GM23338 (cell line): ENCODE data around the gene GJA10. TPM values are rescaled to one million over a fixed set of nuclear protein-coding genes. Genes with fewer than 3 reads are reported as not detected.
"Not testable (repeated sequence)": the region's sequence is repeated elsewhere in the genome, so short reads cannot be mapped to it uniquely, and the experiment has no call there.

ENCODE experiments used
- ATAC-seq: fragments of 200-7000 bp; cut with Tn5 transposase; 3 replicates; pipeline ENCODE4 v1.9.1; 2020
- DNase-seq: peaks from one replicate; pipeline ENCODE4 v3.0.0-alpha.2; 2015; ENCODE audit warnings: low spot score
- H2AFZ ChIP-seq: fragments of 200-600 bp; sonication (generic); 2 replicates; pipeline ENCODE4 v1.8.0; 2016; ENCODE audit warnings: antibody characterized with exemption, mild to moderate bottlenecking, moderate library complexity
- H3F3A ChIP-seq: fragments of 200-600 bp; sonication (generic); replicated peaks from 2 replicates; pipeline ENCODE4 v1.8.0; 2017; ENCODE audit warnings: antibody characterized with exemption, mixed run types, low read depth
- H3K27ac ChIP-seq: fragments of 200-600 bp; sonication (generic); 2 replicates; pipeline ENCODE4 v1.6.1; 2016; ENCODE audit warnings: low read depth
- H3K27me3 ChIP-seq: fragments of 200-600 bp; sonication (generic); 2 replicates; pipeline ENCODE4 v1.8.0; 2016; ENCODE audit warnings: mild to moderate bottlenecking, mixed run types, moderate library complexity; ENCODE audit not compliant: insufficient read depth
- H3K36me3 ChIP-seq: fragments of 200-600 bp; sonication (generic); 2 replicates; pipeline ENCODE4 v1.8.0; 2016; ENCODE audit warnings: mild to moderate bottlenecking; ENCODE audit not compliant: insufficient read depth
- H3K4me1 ChIP-seq: fragments of 200-600 bp; sonication (generic); 2 replicates; pipeline ENCODE4 v1.8.0; 2016; ENCODE audit warnings: mild to moderate bottlenecking, moderate library complexity; ENCODE audit not compliant: insufficient read depth
- H3K4me2 ChIP-seq: fragments of 200-600 bp; sonication (generic); 2 replicates; pipeline ENCODE4 v1.7.1; 2017; ENCODE audit warnings: mixed run types
- H3K4me3 ChIP-seq: fragments of 200-600 bp; sonication (generic); 2 replicates; pipeline ENCODE4 v1.6.1; 2016; ENCODE audit warnings: mixed run types
- H3K79me2 ChIP-seq: fragments of 200-600 bp; sonication (generic); replicated peaks from 2 replicates; pipeline ENCODE4 v1.8.0; 2017; ENCODE audit warnings: mild to moderate bottlenecking; ENCODE audit not compliant: insufficient read depth
- H3K9me2 ChIP-seq: fragments of 200-600 bp; sonication (generic); 2 replicates; pipeline ENCODE4 v1.8.0; 2017; ENCODE audit not compliant: insufficient read depth
- H4K20me1 ChIP-seq: fragments of 200-600 bp; sonication (generic); replicated peaks from 2 replicates; pipeline ENCODE4 v1.8.0; 2017; ENCODE audit warnings: mild to moderate bottlenecking; ENCODE audit not compliant: insufficient read depth
- H3K27ac Mint-ChIP-seq: 2 replicates; pipeline ENCODE4 v1.8.0; 2020; ENCODE audit warnings: inconsistent platforms, mild to moderate bottlenecking, moderate library complexity, mixed read lengths
- H3K27me3 Mint-ChIP-seq: 3 replicates; pipeline ENCODE4 v1.8.0; 2022; ENCODE audit warnings: low read depth, mild to moderate bottlenecking, moderate library complexity, mixed read lengths, inconsistent platforms; ENCODE audit not compliant: insufficient read depth, poor library complexity
- H3K36me3 Mint-ChIP-seq: 3 replicates; pipeline ENCODE4 v1.8.0; 2021; ENCODE audit warnings: low read depth, mild to moderate bottlenecking, inconsistent platforms, moderate library complexity, mixed read lengths
- H3K4me1 Mint-ChIP-seq: 3 replicates; pipeline ENCODE4 v1.8.0; 2020; ENCODE audit warnings: mild to moderate bottlenecking, inconsistent platforms, mixed read lengths
- H3K4me3 Mint-ChIP-seq: 3 replicates; pipeline ENCODE4 v1.8.0; 2021; ENCODE audit warnings: moderate library complexity, mild to moderate bottlenecking, inconsistent platforms, mixed read lengths
- H3K9me3 Mint-ChIP-seq: 3 replicates; pipeline ENCODE4 v1.8.0; 2020; ENCODE audit warnings: moderate library complexity, mild to moderate bottlenecking, inconsistent platforms, mixed read lengths
- CREB1 ChIP-seq: fragments of 250-450 bp; sonication (Bioruptor Pico); IDR thresholded peaks from 2 replicates; pipeline ENCODE4 v1.5.0; 2020; ENCODE audit warnings: low read depth, mild to moderate bottlenecking, moderate library complexity
- polyA plus RNA-seq: library from polyadenylated mRNA; unstranded; fragments of >200 nt; fragmentation: Nextera tagmentation; extraction: Ambion mirVana; gene quantifications from 2 replicates; pipeline ENCODE4 v1.2.1, GENCODE V29; 2016
- total RNA-seq: library from RNA; depleted of rRNA; stranded (reverse); fragments of >200 nt; shearing (Covaris generic); gene quantifications from 2 replicates; pipeline ENCODE4 v1.2.3, GENCODE V29; 2014
- TF ChIP-seq, protein P1 (sequence below): IDR thresholded peaks from 2 replicates; pipeline ENCODE4 v1.6.1; 2016; ENCODE audit warnings: antibody characterized with exemption
- TF ChIP-seq, protein P2 (sequence below): IDR thresholded peaks from one replicate; pipeline ENCODE4 v1.6.1; 2018; ENCODE audit warnings: antibody characterized with exemption; ENCODE audit not compliant: unreplicated experiment
- TF ChIP-seq, protein P3 (sequence below): fragments of 250-450 bp; sonication (Bioruptor Pico); IDR thresholded peaks from 2 replicates; pipeline ENCODE4 v1.5.0; 2020; ENCODE audit warnings: mild to moderate bottlenecking, moderate library complexity

The GJA10 gene
- total and polyA plus RNA-seq, 2 experiments from 2014 or later, result not detected

DNA sequence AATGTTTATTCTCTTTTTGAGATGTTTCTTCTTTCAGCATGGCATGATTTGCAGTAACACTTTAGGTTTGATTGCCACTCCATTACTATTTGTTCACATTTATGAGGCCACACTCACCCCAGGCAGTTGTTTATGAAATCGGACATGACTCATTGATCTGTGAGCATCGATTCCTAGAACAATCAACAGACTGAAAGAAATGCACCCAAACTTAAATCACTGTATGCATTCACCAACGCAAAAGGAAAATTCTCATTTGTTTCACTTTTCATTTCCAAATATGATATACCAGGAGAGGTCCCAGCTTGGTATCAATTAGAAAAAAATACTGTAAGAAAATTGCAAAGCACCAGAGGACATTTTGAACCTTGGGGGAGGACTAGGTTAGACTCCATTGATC lies 5.4 kb upstream of the GJA10 start:
- H2AFZ ChIP-seq, result no peak overlapping the region
- DNase-seq (no peak), ATAC-seq (no peak)
- no peak overlapping the region for H3K4me3 Mint-ChIP-seq
- H3K4me3 ChIP-seq, result no peak overlapping the region
- H3K27me3 Mint-ChIP-seq, result peaks cover 14% of the 10 kb centered on the region
- TF ChIP-seq, protein P1, sequence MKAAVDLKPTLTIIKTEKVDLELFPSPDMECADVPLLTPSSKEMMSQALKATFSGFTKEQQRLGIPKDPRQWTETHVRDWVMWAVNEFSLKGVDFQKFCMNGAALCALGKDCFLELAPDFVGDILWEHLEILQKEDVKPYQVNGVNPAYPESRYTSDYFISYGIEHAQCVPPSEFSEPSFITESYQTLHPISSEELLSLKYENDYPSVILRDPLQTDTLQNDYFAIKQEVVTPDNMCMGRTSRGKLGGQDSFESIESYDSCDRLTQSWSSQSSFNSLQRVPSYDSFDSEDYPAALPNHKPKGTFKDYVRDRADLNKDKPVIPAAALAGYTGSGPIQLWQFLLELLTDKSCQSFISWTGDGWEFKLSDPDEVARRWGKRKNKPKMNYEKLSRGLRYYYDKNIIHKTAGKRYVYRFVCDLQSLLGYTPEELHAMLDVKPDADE, result no peak
- TF ChIP-seq, protein P2, sequence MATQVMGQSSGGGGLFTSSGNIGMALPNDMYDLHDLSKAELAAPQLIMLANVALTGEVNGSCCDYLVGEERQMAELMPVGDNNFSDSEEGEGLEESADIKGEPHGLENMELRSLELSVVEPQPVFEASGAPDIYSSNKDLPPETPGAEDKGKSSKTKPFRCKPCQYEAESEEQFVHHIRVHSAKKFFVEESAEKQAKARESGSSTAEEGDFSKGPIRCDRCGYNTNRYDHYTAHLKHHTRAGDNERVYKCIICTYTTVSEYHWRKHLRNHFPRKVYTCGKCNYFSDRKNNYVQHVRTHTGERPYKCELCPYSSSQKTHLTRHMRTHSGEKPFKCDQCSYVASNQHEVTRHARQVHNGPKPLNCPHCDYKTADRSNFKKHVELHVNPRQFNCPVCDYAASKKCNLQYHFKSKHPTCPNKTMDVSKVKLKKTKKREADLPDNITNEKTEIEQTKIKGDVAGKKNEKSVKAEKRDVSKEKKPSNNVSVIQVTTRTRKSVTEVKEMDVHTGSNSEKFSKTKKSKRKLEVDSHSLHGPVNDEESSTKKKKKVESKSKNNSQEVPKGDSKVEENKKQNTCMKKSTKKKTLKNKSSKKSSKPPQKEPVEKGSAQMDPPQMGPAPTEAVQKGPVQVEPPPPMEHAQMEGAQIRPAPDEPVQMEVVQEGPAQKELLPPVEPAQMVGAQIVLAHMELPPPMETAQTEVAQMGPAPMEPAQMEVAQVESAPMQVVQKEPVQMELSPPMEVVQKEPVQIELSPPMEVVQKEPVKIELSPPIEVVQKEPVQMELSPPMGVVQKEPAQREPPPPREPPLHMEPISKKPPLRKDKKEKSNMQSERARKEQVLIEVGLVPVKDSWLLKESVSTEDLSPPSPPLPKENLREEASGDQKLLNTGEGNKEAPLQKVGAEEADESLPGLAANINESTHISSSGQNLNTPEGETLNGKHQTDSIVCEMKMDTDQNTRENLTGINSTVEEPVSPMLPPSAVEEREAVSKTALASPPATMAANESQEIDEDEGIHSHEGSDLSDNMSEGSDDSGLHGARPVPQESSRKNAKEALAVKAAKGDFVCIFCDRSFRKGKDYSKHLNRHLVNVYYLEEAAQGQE, result no peak
- TF ChIP-seq, protein P3, sequence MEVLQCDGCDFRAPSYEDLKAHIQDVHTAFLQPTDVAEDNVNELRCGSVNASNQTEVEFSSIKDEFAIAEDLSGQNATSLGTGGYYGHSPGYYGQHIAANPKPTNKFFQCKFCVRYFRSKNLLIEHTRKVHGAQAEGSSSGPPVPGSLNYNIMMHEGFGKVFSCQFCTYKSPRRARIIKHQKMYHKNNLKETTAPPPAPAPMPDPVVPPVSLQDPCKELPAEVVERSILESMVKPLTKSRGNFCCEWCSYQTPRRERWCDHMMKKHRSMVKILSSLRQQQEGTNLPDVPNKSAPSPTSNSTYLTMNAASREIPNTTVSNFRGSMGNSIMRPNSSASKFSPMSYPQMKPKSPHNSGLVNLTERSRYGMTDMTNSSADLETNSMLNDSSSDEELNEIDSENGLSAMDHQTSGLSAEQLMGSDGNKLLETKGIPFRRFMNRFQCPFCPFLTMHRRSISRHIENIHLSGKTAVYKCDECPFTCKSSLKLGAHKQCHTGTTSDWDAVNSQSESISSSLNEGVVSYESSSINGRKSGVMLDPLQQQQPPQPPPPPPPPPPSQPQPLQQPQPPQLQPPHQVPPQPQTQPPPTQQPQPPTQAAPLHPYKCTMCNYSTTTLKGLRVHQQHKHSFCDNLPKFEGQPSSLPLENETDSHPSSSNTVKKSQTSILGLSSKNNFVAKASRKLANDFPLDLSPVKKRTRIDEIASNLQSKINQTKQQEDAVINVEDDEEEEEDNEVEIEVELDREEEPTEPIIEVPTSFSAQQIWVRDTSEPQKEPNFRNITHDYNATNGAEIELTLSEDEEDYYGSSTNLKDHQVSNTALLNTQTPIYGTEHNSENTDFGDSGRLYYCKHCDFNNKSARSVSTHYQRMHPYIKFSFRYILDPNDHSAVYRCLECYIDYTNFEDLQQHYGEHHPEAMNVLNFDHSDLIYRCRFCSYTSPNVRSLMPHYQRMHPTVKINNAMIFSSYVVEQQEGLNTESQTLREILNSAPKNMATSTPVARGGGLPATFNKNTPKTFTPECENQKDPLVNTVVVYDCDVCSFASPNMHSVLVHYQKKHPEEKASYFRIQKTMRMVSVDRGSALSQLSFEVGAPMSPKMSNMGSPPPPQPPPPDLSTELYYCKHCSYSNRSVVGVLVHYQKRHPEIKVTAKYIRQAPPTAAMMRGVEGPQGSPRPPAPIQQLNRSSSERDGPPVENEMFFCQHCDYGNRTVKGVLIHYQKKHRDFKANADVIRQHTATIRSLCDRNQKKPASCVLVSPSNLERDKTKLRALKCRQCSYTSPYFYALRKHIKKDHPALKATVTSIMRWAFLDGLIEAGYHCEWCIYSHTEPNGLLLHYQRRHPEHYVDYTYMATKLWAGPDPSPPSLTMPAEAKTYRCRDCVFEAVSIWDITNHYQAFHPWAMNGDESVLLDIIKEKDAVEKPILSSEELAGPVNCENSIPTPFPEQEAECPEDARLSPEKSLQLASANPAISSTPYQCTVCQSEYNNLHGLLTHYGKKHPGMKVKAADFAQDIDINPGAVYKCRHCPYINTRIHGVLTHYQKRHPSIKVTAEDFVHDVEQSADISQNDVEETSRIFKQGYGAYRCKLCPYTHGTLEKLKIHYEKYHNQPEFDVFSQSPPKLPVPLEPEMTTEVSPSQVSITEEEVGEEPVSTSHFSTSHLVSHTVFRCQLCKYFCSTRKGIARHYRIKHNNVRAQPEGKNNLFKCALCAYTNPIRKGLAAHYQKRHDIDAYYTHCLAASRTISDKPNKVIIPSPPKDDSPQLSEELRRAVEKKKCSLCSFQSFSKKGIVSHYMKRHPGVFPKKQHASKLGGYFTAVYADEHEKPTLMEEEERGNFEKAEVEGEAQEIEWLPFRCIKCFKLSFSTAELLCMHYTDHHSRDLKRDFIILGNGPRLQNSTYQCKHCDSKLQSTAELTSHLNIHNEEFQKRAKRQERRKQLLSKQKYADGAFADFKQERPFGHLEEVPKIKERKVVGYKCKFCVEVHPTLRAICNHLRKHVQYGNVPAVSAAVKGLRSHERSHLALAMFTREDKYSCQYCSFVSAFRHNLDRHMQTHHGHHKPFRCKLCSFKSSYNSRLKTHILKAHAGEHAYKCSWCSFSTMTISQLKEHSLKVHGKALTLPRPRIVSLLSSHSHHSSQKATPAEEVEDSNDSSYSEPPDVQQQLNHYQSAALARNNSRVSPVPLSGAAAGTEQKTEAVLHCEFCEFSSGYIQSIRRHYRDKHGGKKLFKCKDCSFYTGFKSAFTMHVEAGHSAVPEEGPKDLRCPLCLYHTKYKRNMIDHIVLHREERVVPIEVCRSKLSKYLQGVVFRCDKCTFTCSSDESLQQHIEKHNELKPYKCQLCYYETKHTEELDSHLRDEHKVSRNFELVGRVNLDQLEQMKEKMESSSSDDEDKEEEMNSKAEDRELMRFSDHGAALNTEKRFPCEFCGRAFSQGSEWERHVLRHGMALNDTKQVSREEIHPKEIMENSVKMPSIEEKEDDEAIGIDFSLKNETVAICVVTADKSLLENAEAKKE (CRISPR knock-in tag), result no peak
- TF ChIP-seq CREB1, result no peak
- H3K27ac ChIP-seq, result no peak overlapping the region
- no peaks in the 10 kb centered on the region for H4K20me1 ChIP-seq
- H3F3A ChIP-seq, result 0 out of 2 replicates have a peak, but pooled peaks cover 6% of the 10 kb centered on the region
- H3K4me1 ChIP-seq, result peaks cover 18% of the 10 kb centered on the region
- no peak overlapping the region for H3K27ac Mint-ChIP-seq
- no peaks in the 10 kb centered on the region; the same call in 2 of the 3 replicates for H3K9me3 Mint-ChIP-seq
- H3K79me2 ChIP-seq, result no peaks in the 10 kb centered on the region
- no peaks in the 10 kb centered on the region for H3K9me2 ChIP-seq
- H3K4me2 ChIP-seq, result no peak overlapping the region
- no peaks in the 10 kb centered on the region; the same call in 2 of the 3 replicates for H3K36me3 Mint-ChIP-seq
- H3K27me3 ChIP-seq, result peaks cover 12% of the 10 kb centered on the region; the same call in 1 of the 2 replicates
- H3K4me1 Mint-ChIP-seq, result peaks cover 13% of the 10 kb centered on the region
- no peaks in the 10 kb centered on the region for H3K36me3 ChIP-seq

- Histone ChIP-seq H3K4me3 (peak overlapping the region; percentile 31), H3K27me3 (peaks cover 12% of the 10 kb centered on the region; the same call in 1 of the 2 replicates), H3K4me2 (peak overlapping the region; percentile 59), H3K4me1 (peaks cover 22% of the 10 kb centered on the region)
- H3K4me1 Mint-ChIP-seq, result peaks cover 18% of the 10 kb centered on the region
- H3K9me2 ChIP-seq, H3K27ac ChIP-seq, H3F3A ChIP-seq, H3K36me3 ChIP-seq, H3K27ac Mint-ChIP-seq, H3K36me3 Mint-ChIP-seq, H2AFZ ChIP-seq, ATAC-seq, H3K9me3 Mint-ChIP-seq, H3K79me2 ChIP-seq, H4K20me1 ChIP-seq: not testable (repeated sequence)
- peak; percentile 31 for DNase-seq
- H3K4me3 Mint-ChIP-seq, result peak overlapping the region; percentile 12; the same call in 1 of the 3 replicates
- H3K27me3 Mint-ChIP-seq, result peaks cover 12% of the 10 kb centered on the region
Observed at GRCh38 chr6:89890845-89891528, 3.3 kb upstream of the GJA10 start.
